Pancreas (tissue), 10 donors: ENCODE data around the gene PTN. TPM values are rescaled to one million over a fixed set of nuclear protein-coding genes. Genes with fewer than 3 reads are reported as not detected.
"Not testable (repeated sequence)": the region's sequence is repeated elsewhere in the genome, so short reads cannot be mapped to it uniquely, and the experiment has no call there.

ENCODE experiments used
- ATAC-seq, 4 donors: fragments of 200-7000 bp; cut with Tn5 transposase; one replicate each; pipeline versions ENCODE4 v1.8.0 to v1.9.1; 2020; ENCODE audit warnings: mild to moderate bottlenecking in 4 of 4, moderate library complexity in 4 of 4
- DNase-seq, 6 donors: peaks; one replicate each; pipeline ENCODE4 v3.0.0-alpha.2; 2020
- FAIRE-seq: peaks from 2 replicates; lab custom pipeline; 2012; peaks lifted over from hg19 to GRCh38; lab: Jason Lieb, UNC
- H3K27ac ChIP-seq, 4 donors: fragments of 200-600 bp; sonication (generic); 1 replicate in 3 of 4; 2 replicates in 1 of 4; pipeline versions ENCODE4 v1.5.0 to v1.8.0; 2020
- H3K27me3 ChIP-seq, 4 donors: fragments of 200-600 bp; one replicate each; pipeline ENCODE4 v1.8.0; 2021
- H3K36me3 ChIP-seq, 3 donors: fragments of 200-600 bp; sonication (generic) in 1 of 3; one replicate each; pipeline versions ENCODE4 v1.5.0 to v1.8.0; 2020 to 2021
- H3K4me1 ChIP-seq, 3 donors: fragments of 200-600 bp; one replicate each; pipeline ENCODE4 v1.8.0; 2021
- H3K4me3 ChIP-seq, 4 donors: fragments of 200-600 bp; sonication (generic) in 2 of 4; one replicate each; pipeline versions ENCODE4 v1.5.0 to v1.8.0; 2020 to 2021
- H3K9me3 ChIP-seq, 4 donors: fragments of 200-600 bp; one replicate each; pipeline ENCODE4 v1.8.0; 2021
- CTCF ChIP-seq, 4 donors: fragments of 200-600 bp; sonication (generic) in 3 of 4; IDR thresholded peaks; one replicate each; pipeline versions ENCODE4 v1.5.0 to v1.8.0; 2021; ENCODE audit warnings: antibody characterized with exemption in 4 of 4
- WGBS, 2 donors: extraction: QIAGEN DNeasy Blood & Tissue Kit; methylation state at CpG; one replicate each; pipeline ENCODE4 v1.1.7; 2013; 5-methylcytosine and 5-hydroxymethylcytosine counted together
- intact Hi-C, 3 donors: fragments of 100-400 bp; cut with DNase I; formaldehyde crosslinking; loops; one replicate each; pipeline versions ENCODE4 v1.11.1 to v1.14.2; 2022
- polyA plus RNA-seq, 2 donors: library from polyadenylated mRNA; stranded (reverse); fragments of 200-250 nt; gene quantifications; one replicate each; pipeline ENCODE4 v1.2.3, GENCODE V29; 2013
- total RNA-seq, 6 donors: library from RNA; stranded (reverse); fragmentation: NEBNext Ultra II Directional in 4 of 6; extraction: Animal tissue kit (Norgen Biotek cat#: 25700) in 4 of 6; gene quantifications; one replicate each; pipeline versions ENCODE4 v1.2.1 to v1.2.4, GENCODE V29; 2021 to 2023
- donor health status: healthy with polysubstance abuse.
- donor health status: DM: no; HTN: no; CAD: no; lungs with moderate emphysema.
- donor health status: DM: no; HTN: no; CAD: no.
- donor health status: control.
- donor health status: control.
- donor health status: Bipolar disorder and iron deficiency.
- donor health status: DM: yes; HTN: yes; CAD: no.
- donor health status: DM: no; HTN: no; CAD: no.
- donor health status: DM: no; HTN: no; CAD: no.
- donor health status: DM: yes; HTN: yes; CAD: no.

The PTN gene
- total and polyA plus RNA-seq, 8 donors: 0.35 to 1.8 (median 0.47) TPM

- Histone ChIP-seq H3K36me3 (no peaks in the 10 kb centered on the region), H3K27ac (no peak overlapping the region), H3K9me3 (no peaks in the 10 kb centered on the region), H3K4me1 (no peaks in the 10 kb centered on the region), H3K27me3 (no peaks in the 10 kb centered on the region), H3K4me3 (no peak overlapping the region)
- no peak for ATAC-seq
- FAIRE-seq: no peak
- WGBS, 2 donors: 41 to 49% methylated on average over 8 of the region's 8 CpGs
- TF ChIP-seq CTCF (IDR thresholded peaks at IDR 0.05): no peak
- intact Hi-C loops: no loop called here
- no peak for DNase-seq
These were observed 99.8 kb downstream of the PTN start for GRCh38 chr7:137243741-137244140.

GRCh38 chr7:137242616-137243015 is 100.9 kb downstream of the PTN start:
- FAIRE-seq: no peak
- 69 to 76% methylated on average over 7 of the region's 7 CpGs for WGBS, 2 donors

GRCh38 chr7:137241655-137242360 is 101.7 kb downstream of the PTN start:
- no peaks in the 10 kb centered on the region for H3K4me1 ChIP-seq
- intact Hi-C loops: no loop called here
- no peak for ATAC-seq
- no peak overlapping the region for H3K27ac ChIP-seq
- 45 to 54% methylated on average over 5 of the region's 5 CpGs for WGBS, 2 donors
- no peak for FAIRE-seq
- no peak overlapping the region for H3K4me3 ChIP-seq
- DNase-seq: no peak
- no peaks in the 10 kb centered on the region for H3K9me3 ChIP-seq
- H3K36me3 ChIP-seq: no peaks in the 10 kb centered on the region
- no peaks in the 10 kb centered on the region for H3K27me3 ChIP-seq
- TF ChIP-seq CTCF (IDR thresholded peaks at IDR 0.05): no peak

More at GRCh38 chr7:137242616-137243015, 100.9 kb downstream of the PTN start:
- TF ChIP-seq CTCF (IDR thresholded peaks at IDR 0.05): no peak
- H3K9me3 ChIP-seq: no peaks in the 10 kb centered on the region
- DNase-seq (peak in 1 of 6 donors; percentile 32), ATAC-seq (no peak)
- no peaks in the 10 kb centered on the region for H3K36me3 ChIP-seq
- intact Hi-C loops: no loop called here
- no peaks in the 10 kb centered on the region for H3K4me1 ChIP-seq
- no peak overlapping the region for H3K4me3 ChIP-seq
- no peak overlapping the region for H3K27ac ChIP-seq
- H3K27me3 ChIP-seq: no peaks in the 10 kb centered on the region

- H3K4me1 ChIP-seq, H3K27ac ChIP-seq, H3K9me3 ChIP-seq, ATAC-seq, H3K36me3 ChIP-seq, H3K4me3 ChIP-seq, H3K27me3 ChIP-seq, intact Hi-C loops, DNase-seq, FAIRE-seq: not testable (repeated sequence)
- 80 to 100% methylated on average over 3 of the region's 3 CpGs for WGBS, 2 donors
These were observed 104.3 kb downstream of the PTN start for GRCh38 chr7:137239186-137239585.

- Histone ChIP-seq H3K9me3 (no peaks in the 10 kb centered on the region), H3K27ac (no peak overlapping the region), H3K36me3 (no peaks in the 10 kb centered on the region), H3K4me3 (no peak overlapping the region), H3K27me3 (no peaks in the 10 kb centered on the region), H3K4me1 (no peaks in the 10 kb centered on the region)
- no peak for TF ChIP-seq CTCF (IDR thresholded peaks at IDR 0.05)
- intact Hi-C loops: no loop called here
- DNase-seq (no peak), ATAC-seq (no peak), FAIRE-seq (no peak)
- 84 to 86% methylated on average over 1 of the region's 1 CpG for WGBS, 2 donors
These were observed 108.1 kb downstream of the PTN start for GRCh38 chr7:137235434-137235833.
